HG02938 (cell line): Measurements from ENCODE around the gene BCAR3.
"Not testable (repeated sequence)": the region's sequence is repeated elsewhere in the genome, so short reads cannot be mapped to it uniquely, and the experiment has no call there.

Experiments used
- ATAC-seq: cut with Tn5 transposase; IDR thresholded peaks from one replicate; pipeline ENCODE4 v1.9.1; 2021; ENCODE audit warnings: mild to moderate bottlenecking, moderate library complexity; ENCODE audit not compliant: unreplicated experiment

Gene BCAR3

DNA sequence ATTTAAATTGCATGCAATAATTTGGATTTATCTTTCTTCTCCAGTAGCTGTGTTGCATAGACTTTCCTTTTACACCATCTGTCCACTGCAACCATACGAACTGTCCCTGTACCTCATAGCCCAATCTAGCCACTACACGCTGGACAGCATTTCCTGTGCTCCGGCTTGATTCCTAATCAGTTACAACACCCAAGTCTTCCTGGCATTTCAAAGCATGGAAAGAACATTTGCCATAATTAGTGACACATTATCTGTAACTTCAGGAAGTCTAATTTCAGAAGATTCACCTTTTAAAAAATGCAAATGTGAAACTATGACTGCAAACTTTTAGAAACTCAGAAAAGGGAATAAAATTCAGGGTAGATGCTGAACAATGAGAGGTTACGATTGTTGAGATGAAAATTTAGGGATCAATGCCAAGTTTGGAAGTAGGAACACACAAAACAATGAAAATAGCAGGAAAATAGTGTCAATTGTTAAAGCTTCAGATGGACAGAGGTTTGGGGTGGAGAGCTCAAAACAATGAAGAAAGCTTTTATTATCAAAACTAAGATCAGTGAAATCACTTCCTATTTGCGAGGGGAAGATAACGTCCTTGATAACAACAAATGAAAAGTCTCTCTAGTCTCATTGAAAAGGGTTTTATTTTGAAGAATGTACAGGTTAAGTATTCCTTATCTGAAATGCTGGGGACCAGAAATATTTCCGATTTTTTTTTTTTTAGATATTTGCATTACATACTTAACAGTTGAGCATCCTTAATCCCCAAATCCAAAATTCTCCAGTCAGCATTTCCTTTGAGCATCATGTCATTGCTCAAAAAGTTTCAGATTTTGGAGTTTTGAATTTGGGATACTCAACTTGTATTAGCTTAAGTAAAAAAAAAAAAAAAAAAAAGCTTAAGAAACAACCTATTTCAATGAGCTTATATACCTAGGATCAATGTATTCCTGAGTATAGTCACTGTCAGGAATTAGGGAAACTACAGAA is 126.5 kb downstream of the BCAR3 start:
- no peak for ATAC-seq

DNA sequence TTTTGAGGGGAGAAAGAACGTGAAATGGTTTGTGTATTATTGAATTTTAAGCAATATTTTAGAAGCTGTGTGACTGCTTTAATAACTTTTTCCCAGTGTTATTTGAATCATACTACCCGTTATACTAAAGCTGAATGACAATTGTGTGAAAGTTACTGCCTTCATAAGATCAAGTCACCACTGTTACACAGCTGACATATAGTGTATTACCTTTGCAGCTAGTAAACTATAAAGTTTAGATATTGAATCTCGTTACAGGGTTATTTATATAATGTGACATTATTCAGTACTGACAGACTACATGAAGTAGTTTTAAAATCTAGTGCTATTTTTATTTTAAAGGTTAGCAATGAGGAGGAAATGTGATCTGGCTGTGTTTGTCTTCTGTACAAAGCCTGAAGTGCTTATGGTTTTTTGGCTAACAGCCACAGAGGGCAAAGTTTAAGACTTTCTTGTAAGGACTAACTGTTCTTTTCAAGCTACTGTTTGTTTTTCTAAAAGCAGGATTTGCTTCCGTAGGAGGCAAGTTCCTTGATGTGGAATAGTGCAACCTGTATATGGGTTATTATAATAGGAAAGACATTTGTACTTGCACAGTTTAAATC is 127.6 kb downstream of the BCAR3 start:
- not testable (repeated sequence) for ATAC-seq

DNA sequence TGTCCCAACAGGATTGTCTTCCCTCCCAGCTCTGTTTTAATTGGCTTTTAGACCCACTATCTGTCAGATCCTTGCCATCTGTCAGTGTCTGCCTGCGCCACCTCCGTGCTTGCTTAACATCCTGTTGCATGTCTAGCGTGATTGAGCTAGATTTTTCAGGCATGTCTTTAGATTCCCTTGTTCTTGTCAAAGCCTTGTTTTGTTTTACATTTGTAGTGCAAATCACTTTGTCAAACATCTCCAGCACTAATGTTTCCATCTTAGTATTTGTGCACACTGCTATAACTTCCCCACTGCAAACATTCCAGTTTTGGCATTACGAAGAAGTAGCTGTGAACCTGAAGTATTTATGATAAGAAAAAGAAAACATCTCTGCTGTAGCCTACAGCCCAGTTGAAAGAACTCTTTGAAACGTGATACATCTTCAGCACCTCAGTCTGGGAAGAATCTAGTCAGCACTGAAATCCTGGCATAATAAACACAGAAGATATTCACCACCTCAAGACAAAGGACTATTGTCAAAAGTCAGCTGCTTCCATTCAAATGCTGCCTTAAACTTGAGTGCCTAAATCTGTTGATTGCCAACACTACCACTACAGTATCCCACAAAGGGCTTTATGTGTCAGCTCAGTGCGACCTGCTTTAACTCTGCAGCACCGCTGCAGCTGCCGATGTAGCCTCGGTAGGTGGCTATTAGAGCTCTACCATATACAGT is 128.7 kb downstream of the BCAR3 start:
- no peak for ATAC-seq

DNA sequence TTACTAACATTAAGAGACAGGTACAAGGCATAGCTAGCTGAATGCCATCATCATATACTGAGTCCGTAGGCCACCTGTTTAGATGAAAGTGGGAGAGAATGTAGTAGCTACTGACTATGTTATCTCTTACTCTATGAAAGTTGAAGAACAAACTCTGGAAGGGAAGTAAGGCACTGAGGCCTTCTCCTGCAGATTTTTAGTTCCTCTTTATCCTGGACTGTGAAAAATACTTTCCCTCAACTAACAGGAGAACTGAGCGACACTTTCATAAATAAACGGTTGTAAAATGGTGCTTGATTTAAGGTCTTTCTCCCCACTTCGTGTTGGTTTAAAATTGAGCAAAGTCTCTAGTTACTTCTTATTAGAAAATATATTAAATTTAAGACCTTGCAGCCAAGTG is 131.8 kb downstream of the BCAR3 start:
- ATAC-seq: no peak

DNA sequence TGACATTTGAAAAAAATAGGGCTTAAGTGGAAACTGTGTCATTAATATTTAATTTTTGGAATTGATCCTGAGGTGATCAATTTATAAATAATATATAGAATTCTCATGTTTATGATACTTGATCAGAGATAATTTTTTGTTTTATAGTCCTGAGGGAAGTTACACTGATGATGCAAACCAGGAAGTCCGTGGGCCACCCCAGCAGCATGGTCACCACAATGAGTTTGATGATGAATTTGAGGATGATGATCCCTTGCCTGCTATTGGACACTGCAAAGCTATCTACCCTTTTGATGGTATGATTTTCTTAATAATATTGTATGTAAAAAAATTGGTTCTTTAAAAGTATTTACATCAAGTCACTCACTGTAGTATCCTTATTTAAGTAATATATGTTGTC is 132.5 kb downstream of the BCAR3 start:
- no peak for ATAC-seq

DNA sequence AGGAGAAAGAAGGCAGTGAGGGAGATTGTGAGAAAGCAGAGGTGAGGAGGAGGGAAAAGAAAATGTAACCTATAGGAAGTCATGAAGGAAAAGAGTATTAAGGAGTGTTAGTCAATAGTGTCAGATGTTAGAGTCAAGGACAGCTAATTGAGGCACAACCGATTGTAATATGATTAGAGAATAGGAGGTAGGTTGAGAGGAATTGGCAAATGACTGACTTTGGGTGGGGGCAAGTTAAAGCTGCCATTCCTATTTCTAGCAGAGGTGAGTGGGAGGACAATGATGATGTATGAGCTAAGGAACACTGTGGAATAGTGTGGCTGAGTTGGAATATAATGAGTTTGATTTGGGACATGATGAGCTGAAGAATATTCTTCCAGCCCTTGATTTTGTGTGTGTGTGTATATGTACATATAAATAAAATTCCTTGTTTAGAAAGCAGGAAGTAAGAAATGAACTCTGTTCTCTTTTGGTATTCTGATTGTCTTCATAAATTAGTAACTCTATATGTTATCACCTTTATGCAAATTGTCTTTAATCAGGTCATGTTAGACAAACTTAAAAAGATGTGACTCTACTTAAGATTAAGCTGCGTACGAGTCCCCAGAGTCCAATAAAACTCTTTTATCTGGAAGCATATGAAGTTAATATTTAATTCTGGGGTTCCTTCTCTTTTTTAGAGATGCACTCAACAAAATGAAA is 135.3 kb downstream of the BCAR3 start:
- ATAC-seq: no peak

DNA sequence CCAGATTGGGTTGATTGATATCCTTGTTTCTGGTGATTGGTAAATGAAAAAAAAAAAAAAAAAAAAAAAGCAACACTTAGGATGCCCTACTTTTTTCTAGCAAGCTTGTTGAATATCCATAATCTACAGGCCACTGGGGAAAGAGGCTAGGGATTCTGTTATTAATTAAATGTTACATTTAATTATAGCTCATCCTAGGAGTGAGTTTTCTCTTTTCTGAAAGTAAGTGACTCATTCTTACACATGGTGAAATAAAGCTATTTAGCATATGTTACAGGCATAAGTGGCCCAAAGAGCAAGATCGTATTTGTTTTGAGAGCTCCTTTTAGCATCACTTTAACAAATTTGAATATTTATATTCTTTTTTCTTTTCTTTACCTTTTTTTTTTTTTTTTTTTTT is 139.2 kb downstream of the BCAR3 start:
- no peak for ATAC-seq

DNA sequence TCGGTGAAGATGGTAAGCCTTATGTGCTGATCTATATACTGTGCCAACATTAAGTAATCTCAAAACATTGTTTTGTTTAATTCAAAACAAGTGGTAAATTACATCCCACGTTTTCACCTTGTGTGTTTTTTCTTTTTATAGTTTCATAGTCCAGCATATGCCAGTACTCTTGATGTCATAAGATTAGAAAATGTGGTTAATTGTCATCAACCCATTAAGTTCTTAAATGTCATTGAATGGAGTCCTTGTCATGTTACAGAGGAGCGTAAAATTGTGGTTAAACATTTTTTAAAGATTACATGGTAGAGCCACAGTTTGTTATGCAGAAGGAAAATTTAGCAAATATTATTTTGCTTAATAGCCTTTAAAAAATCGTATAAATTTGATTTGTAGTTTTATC is 140.6 kb downstream of the BCAR3 start:
- no peak for ATAC-seq

DNA sequence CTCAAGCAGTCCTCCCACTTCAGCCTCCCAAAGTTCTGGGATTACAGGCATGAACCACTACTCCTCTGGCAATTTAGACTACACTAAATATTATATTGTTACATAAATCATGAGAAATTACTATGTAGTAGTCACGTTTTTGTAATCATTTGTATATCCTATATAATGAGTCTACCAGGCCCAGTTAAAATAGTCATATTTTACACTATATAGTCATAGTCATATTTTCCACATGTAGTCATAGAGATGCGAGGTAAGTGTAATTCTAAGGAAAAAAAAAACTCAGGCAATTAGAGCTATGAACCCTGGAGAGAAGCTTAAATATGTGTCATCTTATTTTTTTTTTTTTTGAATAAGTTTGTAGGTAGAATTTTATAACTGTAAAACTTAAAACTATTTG is 143.7 kb downstream of the BCAR3 start:
- ATAC-seq: no peak

DNA sequence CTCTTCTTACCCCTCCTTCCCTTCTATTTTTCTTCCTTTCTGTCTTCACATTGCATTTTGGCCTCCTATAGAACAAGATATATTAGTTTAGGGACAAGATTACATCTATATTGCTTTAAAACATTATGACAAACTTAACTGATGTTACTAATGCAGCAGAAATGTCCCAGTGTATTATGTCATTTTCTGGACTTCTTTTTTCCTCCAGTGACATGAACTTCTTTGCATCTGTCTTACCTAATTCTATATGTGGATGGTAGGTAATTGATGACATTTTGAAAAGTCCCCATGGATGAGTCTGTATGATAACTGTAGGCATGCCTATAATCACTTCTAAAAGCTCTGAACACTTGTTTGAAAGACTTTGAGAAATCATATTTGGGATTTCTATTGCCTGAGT is 144.2 kb downstream of the BCAR3 start:
- ATAC-seq: no peak

DNA sequence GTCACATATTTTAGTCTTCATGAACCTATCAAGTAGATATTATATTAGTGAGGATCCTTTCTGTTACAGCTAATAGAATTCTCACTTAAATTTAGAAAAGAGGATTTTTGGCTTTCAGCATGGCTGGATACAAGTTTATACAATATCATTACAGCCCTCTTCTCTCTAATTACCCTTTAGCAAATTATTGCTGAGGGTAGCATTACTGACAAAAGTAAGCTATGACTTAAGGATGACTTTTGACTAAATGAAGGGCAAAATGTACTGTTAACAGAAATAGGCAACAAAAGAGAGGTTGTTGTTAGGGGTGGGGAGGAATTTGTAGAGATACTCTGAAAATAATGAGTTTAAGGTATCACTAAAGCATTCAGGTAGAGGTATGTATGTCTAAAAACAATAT is 148.0 kb downstream of the BCAR3 start:
- no peak for ATAC-seq

DNA sequence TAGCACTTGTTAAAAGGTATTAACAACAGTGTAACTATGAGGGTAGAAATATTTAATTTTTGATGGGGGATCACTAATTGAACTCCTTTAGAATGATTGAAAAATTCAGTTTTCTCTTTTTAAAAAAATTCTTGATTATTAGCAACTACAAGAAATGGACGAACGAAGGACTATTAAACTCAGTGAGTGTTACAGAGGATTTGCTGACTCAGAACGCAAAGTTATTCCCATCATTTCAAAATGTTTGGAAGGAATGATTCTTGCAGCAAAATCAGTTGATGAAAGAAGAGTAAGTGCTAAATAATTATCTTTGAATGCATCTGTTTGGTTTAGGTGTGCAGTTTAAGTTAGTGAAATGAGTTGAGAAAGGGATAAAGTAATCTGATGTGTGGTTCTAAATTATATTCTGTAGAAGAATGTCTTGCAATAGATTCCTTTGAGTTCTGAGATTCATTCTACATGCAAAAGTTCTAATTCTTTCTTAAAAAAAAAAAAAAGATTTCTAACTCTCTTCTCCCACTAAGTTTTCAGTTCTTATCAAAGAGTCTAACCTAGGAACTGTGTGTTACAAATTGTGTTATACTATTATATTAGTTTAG is 148.8 kb downstream of the BCAR3 start:
- ATAC-seq: no peak

DNA sequence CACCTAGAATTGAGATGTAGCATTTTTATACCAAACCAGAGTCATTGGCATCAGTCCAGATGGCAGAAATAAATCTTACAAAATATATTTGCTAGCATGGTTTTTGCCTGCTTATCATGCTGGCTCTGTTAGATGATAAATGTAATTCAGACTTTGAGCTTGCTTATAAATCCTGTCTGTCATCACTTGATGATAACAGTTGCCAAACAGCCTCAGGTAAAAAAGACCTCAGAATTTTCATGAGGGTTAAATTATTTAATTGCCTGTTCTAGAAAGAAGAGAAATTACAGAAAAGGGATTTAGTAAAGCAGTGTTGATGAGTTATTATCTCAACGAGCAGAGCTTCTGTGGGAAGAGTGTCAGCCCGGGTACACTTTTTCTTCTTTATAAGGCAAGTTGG is 150.4 kb downstream of the BCAR3 start:
- no peak for ATAC-seq

DNA sequence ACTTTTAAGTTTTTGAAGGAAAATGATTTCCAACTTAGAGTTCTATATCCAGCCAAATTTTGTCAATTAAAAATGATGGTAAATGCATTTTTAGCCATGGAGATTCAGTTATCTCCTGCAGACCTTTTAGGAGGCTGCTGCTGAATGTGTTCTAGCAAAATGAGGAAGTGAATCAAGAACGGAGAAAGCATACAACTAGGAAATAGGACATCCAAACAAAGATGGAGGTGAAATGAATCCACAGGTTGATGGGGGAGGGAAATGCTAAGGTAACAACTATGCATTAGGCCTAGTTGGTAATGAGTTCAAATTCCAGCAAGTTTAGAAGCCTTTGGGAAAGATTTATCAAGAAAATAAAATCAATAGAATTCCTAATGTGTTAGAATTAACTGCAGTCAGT is 153.2 kb downstream of the BCAR3 start:
- no peak for ATAC-seq

DNA sequence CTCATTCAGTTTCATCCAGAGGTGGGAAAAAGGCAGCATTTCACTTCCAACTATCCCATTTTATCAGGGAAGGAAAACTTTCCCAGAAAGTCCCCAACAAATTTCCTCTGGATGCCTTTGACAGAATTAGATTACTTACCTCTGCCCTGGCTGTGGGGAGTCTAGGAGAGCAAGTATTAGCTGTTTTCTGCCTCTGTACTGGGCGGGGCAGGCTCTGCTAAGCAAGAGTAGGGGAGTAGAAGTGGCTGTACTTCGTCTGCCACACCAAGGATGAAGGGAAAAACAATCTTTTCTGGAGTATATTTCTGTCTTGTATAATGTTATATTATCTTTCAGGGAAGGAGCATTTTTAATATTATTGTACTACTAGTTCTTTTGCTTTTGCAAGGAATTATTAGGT is 155.2 kb downstream of the BCAR3 start:
- no peak for ATAC-seq

DNA sequence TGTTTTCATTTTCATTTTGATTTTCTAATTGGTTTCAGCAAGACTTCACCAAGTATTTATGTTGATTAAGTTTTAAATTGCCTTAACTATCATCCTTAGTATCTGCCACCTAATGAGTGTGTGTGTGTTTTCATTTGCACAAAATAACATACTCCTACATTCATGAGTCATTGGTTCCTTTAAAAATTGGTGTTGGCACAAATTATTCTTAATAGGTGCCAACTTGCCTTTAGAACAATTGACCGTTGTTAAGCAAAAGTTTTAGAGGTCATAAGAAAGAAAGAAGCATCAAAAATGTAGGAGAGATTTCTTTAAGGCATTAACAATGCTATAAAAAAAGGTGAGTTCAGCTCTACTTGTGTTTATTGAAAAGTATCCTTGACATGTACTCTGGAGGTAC is 156.2 kb downstream of the BCAR3 start:
- no peak for ATAC-seq

DNA sequence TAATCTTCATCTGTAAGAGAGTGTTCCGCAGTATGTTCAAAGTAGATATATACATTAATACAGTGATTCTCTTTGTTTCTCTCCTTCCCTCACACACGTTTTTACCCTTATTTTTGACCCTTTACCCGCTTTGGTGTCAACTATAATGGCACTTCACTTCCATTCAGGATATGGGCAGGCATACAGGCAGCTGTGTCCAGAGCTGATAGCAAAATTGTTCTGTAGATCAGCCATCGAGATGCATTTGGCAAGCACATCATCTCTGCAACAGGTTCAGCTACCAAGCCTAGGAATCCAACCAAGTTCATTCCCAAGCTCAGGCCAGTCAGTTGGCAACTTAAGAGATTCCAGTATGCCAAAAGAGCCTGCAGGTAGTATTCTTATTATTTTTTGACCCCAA is 158.9 kb downstream of the BCAR3 start:
- no peak for ATAC-seq

DNA sequence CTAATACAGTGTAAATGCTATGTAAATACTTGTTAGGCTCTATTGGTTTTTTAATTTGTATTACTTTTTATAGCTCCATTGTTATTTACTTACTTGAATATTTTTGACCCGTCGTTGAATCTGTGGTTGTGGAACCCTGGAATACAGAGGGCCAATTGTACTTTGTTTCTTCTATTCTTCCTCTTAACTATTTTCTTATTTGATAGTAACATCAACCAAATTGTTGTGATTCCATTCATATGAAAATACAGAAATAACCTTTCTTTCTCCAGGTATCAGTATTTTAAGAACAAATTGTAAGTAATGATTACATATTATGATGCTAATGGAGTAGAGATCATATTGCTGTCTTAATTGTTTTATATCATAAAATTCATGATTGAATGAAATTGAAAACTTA is 160.0 kb downstream of the BCAR3 start:
- no peak for ATAC-seq

DNA sequence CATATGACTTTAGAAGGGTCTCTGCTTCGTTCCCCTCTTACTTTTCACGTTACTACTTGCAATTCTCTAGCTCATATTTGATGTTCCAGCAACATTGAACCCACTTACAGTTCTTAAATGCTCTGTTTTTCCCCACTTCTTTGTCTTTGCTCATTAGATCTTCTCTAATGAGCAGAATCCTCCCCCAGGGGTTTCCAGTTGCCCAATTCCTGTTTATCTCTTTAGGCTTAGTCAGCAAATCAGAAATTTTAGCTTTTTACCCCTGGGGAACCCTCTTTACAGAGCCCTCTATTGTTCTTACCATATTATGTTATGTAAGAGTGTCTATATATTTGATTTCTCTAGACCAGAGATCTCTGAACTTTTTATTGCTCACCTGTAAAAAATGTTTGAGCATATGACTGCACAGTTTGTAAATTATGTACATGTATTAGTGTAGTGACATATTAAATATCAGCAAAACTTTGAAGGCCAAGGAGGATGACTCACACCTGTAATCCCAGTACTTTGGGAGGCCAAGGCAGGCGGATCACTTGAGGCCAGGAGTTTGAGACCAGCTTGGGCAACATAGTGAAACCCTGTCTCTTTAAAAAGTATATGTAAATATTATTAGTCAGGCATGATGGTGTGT is 162.3 kb downstream of the BCAR3 start:
- no peak for ATAC-seq

DNA sequence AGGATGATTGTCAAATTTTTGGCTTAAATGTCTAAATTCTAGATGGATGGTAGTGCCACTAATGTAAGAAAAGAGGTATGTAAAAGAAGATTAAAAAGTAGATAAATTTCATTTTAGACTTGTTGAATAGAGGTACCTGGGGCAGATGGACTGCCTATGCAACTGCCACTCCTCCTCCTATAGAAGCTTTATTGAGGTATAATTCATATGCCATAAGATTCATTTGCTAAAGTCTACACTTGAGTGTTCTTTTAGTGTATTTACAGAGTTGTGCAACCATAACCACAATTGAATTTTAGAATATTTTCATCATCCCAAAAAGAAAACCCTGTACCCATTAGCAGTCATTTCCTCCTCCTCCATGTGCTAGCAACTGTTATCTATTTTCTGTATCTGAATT is 163.1 kb downstream of the BCAR3 start:
- no peak for ATAC-seq
